HG03432 (cell line): ENCODE data around the gene FNDC3B.

Experiments
- ATAC-seq: cut with Tn5 transposase; IDR thresholded peaks from one replicate; pipeline ENCODE4 v1.9.1; 2021; ENCODE audit warnings: mild to moderate bottlenecking, moderate library complexity; ENCODE audit not compliant: unreplicated experiment

FNDC3B gene

DNA sequence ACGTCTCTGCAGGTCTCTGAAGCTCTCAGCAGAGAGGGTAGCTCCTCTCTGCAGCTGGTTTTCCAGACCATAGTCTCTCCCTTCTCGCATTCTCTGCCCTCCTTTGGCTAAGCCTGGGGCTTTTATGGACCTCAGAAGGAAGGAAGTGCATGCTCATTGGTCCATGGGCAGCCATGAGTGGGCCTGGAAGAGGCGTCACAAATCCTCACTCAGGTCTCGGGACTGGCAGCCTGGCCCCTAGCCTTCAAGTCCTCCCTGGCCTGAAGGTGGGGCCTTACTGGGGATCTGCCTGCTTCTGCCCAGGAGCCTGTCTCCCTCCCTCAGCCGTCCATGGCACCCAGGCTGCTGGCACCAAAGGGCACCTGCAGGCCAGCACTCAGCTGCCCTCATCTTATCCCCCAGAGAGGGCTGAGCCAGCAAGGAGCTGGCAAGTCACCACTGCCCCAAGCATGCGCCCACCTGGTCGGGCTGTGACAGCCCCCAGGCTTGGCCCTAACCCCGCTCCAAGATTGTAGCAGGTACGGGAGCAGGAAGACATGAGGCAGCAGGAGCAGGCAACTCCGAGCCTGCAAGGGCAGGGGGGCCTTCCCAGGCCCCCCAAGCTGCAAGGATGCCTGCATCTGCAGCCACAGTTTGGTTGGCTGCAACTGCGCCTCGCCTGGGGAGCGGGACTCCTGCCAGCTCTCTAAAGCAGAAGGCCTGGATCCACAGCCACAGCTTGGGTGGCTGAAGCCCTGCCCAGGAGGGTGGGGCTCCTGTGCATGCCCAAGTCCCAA lies 371.5 kb downstream of the FNDC3B start:
- no peak for ATAC-seq

DNA sequence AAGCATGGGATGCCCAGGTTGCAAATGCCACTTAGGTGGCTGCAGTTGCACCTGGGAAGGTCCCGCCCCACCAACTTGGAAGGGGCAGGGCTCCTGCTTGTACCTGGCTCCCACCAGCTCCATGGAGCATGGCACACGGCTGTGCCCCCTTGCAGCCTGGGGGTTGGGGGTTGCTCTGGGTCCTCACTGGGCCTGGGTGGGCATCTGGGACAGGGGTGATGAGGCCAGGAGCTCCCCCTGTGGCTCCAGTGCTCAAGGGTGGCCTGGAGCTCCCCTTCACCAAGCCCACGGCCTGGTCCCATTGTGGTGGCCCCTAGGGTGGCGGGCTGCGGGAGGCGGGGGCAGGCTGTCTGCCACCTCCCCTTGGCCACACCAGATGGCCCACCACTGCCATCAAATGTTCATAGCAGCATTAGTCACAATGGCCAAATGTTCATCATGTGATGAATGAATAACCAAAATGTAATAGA lies 372.1 kb downstream of the FNDC3B start:
- ATAC-seq: no peak

DNA sequence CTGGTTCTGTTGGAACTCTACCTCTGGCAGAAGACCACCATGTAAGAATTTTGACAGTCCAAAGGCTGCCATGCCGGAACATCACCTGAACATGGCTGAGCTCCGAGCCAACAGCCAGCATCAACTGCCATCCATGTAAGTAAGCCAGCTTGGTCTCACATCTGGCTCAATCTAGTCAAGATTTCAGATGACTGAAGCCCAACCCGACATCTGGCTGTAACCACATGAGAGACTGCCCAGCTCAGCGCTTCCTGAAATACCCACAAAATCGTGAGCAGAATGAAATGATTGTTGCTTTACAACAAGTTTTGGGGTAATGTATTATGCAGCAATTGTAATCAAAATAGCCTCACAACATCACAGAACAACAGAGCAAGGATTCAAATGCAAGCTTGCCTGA lies 375.9 kb downstream of the FNDC3B start:
- ATAC-seq: no peak

DNA sequence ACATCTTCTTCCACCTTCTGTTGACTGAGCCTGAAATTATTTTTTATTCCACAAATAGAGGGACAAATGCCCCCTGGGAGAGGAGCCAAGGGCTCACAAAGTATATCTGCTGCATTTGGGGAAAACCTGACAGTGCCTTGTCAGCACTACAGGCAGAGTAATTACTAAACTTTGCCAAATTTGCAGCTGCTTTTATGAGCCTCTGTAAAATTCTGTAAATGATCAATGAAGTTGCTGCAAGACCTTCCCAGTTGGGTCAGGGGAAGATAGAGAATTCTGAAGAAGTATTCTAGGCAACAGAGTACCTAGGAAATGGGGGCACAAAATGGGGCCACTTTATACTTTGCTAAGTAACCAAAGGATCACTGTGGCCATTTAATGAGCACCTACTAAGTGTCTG lies 398.3 kb downstream of the FNDC3B start:
- ATAC-seq: no peak

DNA sequence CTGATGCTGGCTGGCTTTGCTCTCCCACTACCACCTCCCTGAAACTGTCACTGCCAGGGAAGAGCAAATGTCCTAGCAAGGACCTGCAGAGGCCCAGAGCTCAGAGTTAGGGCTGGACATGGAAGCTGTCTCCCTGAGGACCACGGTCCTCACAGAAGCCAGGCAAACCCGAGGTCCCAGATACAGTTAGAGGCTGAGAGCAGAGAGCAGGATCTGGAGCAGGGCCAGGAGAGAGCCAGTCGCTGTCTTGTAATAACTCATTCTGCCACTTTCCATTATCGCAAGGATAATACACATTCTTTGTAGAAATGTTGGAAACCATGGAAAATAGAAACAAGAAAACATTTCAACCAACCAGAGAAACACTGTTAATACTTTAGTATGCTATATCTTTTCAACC lies 398.8 kb downstream of the FNDC3B start:
- no peak for ATAC-seq

DNA sequence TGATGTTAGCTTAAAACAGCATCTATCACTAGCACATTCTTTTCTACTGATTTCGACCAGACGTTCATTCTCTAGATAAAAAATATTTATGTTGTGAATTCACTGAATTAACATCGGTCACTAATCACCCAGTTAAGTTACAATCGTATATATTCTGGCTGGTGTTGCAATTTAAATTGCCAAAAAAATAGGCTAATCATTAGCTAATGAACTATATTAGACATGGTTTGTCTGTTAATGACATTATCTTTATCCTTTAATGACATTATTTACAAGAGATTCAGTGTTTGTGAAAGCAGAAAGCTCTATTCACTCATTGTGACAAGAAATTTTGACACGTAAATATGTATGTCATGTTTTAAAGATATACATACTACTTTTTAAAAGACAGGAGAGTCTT lies 402.2 kb downstream of the FNDC3B start:
- ATAC-seq: no peak

DNA sequence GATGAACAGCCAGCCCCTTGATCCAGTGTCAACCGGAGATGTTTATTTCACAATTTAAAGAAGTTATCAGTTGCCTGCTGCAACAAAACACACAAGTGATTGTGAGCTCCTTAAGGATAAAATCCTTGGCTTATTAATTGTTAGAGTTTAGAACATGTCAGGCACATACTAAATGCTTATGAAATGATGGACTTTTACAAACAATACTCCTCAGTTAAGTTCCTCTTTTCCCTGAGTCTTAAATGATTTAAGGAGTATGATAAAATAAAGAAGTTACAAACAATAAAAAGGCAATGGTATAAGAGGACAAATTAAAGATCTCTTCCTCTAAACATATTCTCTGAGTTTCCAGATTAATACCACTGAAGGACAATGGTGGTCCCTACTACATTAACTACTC lies 403.2 kb downstream of the FNDC3B start:
- ATAC-seq: no peak

DNA sequence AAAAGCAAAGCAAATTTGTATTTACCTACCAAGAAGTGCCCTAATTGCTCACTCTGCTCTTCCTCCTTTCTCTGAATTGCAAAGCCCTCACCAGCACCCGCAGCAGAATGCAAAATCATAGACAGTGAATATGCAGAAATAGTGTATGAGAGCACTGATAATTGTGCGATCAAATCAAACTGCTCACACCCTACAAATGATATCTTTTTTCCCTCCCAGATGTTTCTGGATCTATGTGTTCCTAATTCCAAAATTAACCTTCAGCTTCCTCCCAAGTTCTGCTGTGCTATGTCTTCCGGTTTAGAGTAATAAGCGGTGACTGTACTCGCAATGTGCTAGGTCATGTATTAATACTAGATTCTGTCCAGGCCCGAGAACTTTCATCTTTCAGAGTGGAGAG lies 405.4 kb downstream of the FNDC3B start:
- no peak for ATAC-seq

DNA sequence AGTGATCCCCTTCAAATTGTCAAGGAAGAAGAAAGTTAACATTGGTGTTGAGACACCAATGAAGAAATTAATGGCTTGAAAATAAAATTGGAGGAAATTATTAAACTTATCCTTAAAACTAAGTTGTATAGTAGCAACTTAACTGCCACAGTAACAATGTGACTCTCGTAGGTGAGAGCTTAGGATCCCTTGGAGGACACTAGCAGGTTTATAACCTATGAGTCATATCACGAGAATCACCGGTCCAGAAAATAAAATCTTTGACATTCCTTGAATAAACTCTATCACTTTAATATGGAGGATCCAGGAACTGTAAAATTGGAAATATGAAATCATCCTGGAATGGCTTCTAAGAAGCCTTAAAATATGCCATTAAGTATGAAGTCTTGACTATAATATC lies 406.8 kb downstream of the FNDC3B start:
- no peak for ATAC-seq

DNA sequence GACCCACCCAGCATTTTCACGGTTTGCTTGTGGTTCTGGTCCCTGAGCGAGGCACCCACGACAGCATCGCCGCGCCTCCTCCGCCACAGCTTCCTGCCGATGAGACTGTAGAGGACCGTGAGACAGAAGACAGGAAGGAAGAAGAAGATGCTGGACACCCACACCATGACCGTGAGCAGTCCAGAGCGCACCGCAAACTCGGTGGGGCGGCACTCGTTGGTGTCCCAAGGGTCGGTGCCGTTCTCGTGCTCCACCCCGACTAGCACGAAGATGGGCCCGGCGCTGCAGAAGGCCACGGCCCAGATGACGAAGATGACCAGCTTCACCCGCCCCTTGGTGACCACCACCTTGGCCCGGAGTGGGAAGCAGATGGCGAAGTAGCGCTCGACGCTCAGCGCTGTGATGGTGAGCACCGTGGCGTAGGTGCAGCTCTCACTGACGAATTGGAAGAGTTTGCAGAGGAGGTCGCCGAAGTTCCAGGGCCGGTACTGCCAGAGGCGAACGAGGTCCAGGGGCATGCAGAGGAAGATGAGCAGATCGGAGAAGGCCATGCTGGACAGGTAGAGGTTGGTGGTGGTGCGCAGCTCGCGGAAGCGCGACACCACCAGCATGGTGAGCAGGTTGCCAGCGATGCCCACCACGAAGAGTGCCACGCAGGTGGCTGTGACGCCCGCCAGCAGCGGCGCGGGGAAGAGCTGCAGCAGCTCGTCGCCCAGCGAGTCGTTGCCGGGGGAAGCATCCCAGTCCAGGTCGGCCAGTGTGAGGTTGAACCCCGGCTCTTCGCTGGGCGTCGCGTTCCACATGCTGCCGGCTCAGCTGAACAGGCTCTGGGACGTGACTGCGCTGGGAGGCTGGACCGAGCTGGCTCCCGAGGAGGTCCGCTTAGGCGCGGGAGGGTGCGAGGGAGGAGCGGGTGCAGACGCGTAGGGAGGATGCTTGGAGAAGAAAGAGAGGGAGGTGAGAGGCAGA lies 408.5 kb downstream of the FNDC3B start, which contains the start of gene GHSR:
Gene GHSR (minus strand): TSS at position 846 of the 969 bp plus-strand sequence. CDS start 43 bp downstream, at position 803.
- no peak for ATAC-seq

DNA sequence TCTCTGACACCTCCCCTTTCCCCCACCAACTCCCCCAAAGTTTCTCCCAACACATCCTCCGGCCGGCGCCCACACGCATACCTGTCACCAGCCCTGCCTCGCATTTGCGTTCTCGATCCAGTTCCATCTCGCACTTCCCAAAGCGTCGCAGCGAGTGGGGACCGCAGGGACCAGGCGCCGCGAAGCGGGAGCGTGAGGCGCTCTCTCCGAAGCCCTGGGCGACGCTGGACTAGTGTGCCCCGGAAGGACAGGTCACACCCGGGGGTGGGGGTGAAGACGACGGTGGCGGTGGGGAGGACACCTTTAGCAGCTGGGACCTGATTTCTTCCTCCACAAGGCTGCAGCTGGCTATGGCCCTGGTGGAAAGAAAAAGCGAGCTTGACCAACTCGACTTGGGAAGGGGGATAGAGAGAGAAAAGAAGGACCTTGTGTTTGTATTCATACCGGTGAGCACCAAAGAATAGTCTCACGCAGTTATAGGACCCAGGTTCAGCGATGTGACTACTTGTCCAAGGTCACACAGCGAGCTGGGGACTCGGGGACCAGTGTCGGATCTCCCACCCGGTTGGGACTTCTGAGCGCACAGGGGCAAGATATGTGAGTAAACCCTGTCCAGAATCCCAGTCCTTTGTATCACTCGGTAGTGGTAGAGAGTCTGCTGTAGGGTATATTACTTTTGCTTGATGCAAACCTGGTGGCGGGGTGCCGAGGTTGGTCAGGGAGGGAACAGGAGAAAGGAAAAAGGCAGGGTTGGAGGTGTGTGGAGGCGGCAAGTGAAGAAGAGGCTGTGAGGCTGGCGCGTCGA lies 409.5 kb downstream of the FNDC3B start:
- ATAC-seq: no peak

DNA sequence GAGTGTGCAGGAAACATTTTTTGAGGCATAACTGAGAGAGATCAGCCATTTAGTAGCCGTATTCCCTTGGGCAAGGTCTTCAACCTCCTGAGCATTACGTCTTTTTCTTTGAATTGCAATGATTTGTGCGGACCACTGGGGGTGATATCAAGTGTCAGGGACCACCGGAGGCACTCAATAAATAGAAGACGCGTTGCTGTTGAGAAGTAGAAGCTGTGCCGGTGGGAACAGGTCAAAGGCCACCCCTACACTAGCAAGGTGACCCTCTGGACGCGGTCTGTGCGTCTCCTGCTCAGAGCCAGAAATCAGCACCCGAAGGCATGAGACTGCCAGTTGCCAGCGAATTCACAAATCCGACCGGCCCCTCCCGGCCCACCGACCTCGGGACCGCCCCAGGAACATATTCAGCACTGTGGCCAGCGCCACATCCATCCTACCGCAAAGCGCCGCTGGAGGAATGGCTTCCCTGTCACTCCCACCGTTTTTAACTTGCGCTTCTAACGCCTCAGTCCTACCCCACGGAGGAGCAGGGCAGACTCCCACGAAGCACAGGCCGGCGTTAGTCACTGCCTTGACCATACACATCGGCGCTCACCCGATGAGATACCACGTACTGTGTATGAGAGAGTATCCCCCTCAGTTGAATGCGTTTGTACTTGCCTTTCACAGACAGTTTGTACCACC lies 410.2 kb downstream of the FNDC3B start:
- no peak for ATAC-seq
